Measurements from ENCODE around the gene F8A3.
"Not testable (repeated sequence)": the region's sequence is repeated elsewhere in the genome, so short reads cannot be mapped to it uniquely, and the experiment has no call there.

F8A3 gene

GRCh38 chrX:155458471-155458870 is at the start of gene F8A3:
Gene F8A3 (minus strand): TSS chrX:155458620. CDS start chrX:155458600, 20 bp downstream.
- not testable (repeated sequence) for H3K27ac ChIP-seq; H3K4me3 ChIP-seq (ENCODE audit: low read depth, low read length); H3K27me3 ChIP-seq (ENCODE audit: insufficient read depth, low read depth, severe bottlenecking); H3K36me3 ChIP-seq; DNase-seq; H3K9me3 ChIP-seq (ENCODE audit: severe bottlenecking)

GRCh38 chrX:155505296-155505695 is 46.9 kb upstream of the F8A3 start:
- TF ChIP-seq CTCF (IDR thresholded peaks at IDR 0.05; ENCODE audit: low read depth, low read length): no peak
- Histone ChIP-seq H3K36me3 (peaks cover 11% of the 10 kb centered on the region), H3K27ac (no peak overlapping the region), H3K9me3 (ENCODE audit: severe bottlenecking) (no peaks in the 10 kb centered on the region), H3K27me3 (ENCODE audit: insufficient read depth, low read depth, severe bottlenecking) (no peaks in the 10 kb centered on the region), H3K4me3 (ENCODE audit: low read depth, low read length) (no peak overlapping the region)
- DNase-seq: no peak

DNA sequence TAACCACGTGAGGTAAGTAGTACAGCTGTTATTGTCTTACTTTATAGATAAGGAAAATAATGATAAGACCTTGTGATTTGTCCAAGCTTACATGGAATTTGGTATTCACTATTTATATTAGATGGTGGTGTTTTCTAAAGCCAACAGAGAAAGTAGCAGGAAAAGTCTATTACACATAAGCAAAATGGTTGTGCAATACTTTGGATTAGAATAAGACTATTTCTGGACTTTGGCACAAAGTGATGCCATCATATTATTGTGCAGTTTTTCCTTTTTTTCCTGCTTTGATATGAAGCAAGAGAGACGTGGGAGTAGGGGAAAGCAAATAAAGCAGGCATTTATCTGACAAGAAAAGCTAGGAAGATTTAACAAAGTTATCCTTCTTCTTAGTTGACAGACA is 36.7 kb upstream of the F8A3 start:
- H3K9me3 ChIP-seq (ENCODE audit: severe bottlenecking); DNase-seq; H3K27me3 ChIP-seq (ENCODE audit: insufficient read depth, low read depth, severe bottlenecking); H3K27ac ChIP-seq; H3K4me3 ChIP-seq (ENCODE audit: low read depth, low read length); H3K36me3 ChIP-seq: not testable (repeated sequence)

GRCh38 chrX:155491421-155491820 is 33.0 kb upstream of the F8A3 start:
- H3K27me3 ChIP-seq (ENCODE audit: insufficient read depth, low read depth, severe bottlenecking); H3K4me3 ChIP-seq (ENCODE audit: low read depth, low read length); DNase-seq; H3K9me3 ChIP-seq (ENCODE audit: severe bottlenecking); H3K36me3 ChIP-seq; H3K27ac ChIP-seq: not testable (repeated sequence)

DNA sequence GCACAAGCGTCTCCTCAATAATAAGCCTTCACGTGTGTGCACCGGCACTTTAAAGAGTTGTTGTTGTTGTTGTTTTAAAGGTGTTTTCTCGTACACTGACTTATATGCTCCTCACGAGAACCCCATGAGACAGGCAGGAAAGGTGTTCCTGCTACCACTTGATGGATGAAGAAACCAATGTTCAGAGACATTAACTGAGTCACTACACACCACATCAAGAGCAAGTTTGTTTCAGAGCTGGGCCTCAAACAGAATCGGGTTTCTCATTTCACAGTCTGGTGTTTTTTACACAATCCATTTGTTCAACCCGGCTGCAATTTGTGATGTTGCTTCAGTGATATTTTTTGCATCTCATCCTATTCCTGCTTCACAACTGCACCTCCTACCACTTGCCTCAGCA is 18.7 kb upstream of the F8A3 start:
- not testable (repeated sequence) for H3K36me3 ChIP-seq; H3K27me3 ChIP-seq (ENCODE audit: insufficient read depth, low read depth, severe bottlenecking); DNase-seq; H3K27ac ChIP-seq; H3K4me3 ChIP-seq (ENCODE audit: low read depth, low read length); H3K9me3 ChIP-seq (ENCODE audit: severe bottlenecking)

DNA sequence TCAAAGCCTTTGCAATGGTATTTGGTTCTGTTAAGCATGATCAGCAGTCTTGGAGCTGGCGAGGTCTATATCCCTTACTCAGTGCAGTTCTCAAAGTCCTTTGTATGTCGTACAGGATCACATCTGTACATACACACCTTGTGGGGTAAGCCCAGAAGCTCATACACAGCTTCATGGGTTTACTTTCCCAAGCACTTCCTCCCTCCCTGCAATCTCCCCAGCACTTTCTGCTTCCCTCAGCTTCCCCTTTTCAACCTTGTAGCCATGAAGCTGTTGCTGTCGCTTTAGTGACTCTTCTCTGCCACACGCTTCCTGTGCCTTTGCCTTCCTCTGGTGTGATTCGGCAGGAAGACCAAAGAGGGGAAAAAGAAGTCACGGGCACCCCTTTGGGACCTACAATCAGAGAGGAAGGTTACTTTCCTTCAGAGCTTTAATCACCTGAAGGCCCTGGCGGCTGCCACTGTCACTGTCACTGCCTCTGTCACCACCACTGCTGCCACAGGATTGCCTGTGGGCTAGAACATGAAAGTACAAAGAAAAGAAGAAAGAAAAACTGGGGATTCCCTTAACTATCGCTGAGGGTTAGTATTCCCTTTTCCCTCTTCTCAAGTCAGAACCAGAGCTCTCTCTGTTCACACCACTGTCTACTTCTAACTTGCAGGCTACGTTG is 8.0 kb upstream of the F8A3 start:
- H3K27ac ChIP-seq; H3K4me3 ChIP-seq (ENCODE audit: low read depth, low read length); DNase-seq: not testable (repeated sequence)

DNA sequence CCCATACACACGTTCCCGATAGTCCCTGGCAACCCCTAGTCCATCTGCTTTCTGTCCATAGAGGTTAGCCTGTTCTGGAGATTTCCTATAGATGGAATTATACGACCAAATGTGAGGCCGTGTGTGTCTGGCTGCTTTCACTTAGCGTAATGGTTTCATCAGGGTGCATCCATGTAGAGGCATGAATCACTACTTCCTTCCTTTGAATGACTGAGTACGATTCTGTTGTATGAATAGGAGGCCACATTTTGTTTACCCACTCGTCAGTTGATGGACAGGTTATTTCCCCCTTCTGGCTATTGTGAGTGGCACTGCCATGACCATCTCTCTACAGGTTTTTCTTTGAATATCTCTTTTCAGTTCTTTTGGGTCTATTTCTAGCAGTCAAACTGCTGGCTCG is 2.1 kb upstream of the F8A3 start:
- not testable (repeated sequence) for H3K36me3 ChIP-seq; DNase-seq; H3K4me3 ChIP-seq (ENCODE audit: low read depth, low read length); H3K9me3 ChIP-seq (ENCODE audit: severe bottlenecking); H3K27ac ChIP-seq; H3K27me3 ChIP-seq (ENCODE audit: insufficient read depth, low read depth, severe bottlenecking)

More for the DNA sequence above, 8.0 kb upstream of the F8A3 start:
- not testable (repeated sequence) for H3K36me3 ChIP-seq; H3K27me3 ChIP-seq (ENCODE audit: insufficient read depth, low read depth, severe bottlenecking); H3K9me3 ChIP-seq (ENCODE audit: severe bottlenecking)

DNA sequence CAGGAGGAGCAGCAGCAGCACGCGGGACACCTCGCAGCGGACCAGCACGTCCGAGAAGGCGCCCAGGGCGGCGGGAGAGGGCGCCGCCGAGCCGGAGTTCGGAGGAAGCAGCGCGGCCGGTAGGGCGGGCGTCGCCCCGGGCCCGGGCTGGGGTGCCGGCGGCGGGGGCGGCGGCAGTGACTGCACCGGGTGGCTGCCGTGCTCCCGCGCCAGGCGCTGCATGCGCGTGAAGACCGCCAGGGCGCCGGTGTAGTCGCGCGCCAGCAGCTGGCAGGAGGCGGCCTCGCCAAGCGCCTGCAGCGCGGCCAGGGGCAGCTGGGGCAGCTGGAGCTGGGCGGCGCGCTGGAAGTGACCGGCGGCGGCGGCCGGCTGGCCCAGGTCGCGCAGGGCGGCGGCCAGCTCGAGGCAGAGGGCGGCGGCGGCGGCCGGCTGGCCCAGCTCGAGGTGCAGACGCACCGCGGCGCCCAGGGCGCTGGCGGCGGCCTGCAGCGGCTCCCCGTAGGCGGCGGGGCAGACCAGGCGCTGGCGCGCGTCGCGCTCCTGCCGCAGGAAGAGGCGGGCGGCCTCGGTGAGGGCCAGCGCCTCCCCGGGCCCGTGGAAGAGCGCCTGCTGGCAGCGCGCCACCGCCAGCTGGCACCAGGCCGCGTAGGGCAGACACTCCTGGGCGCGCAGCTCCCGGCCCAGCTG is 516 bp downstream of the F8A3 start:
- H3K36me3 ChIP-seq, H3K27ac ChIP-seq: not testable (repeated sequence)

GRCh38 chrX:155441097-155441496 is 17.3 kb downstream of the F8A3 start:
- Histone ChIP-seq H3K4me3 (ENCODE audit: low read depth, low read length) (no peak overlapping the region), H3K27ac (no peak overlapping the region), H3K9me3 (ENCODE audit: severe bottlenecking) (peaks cover 4% of the 10 kb centered on the region), H3K27me3 (ENCODE audit: insufficient read depth, low read depth, severe bottlenecking) (no peaks in the 10 kb centered on the region), H3K36me3 (no peaks in the 10 kb centered on the region)
- no peak for DNase-seq
- no peak for TF ChIP-seq CTCF (IDR thresholded peaks at IDR 0.05; ENCODE audit: low read depth, low read length)

More for the DNA sequence above, 516 bp downstream of the F8A3 start:
- DNase-seq; H3K9me3 ChIP-seq (ENCODE audit: severe bottlenecking); H3K4me3 ChIP-seq (ENCODE audit: low read depth, low read length); H3K27me3 ChIP-seq (ENCODE audit: insufficient read depth, low read depth, severe bottlenecking): not testable (repeated sequence)
